Neuronal stem cell (in vitro differentiated cells): Measurements from ENCODE around the gene TMEM207.

Experiments
- DNase-seq: peaks from one replicate; pipeline ENCODE4 v3.0.0-alpha.2; 2013; ENCODE audit warnings: low spot score
- H2AFZ ChIP-seq: one replicate; pipeline ENCODE4 v1.6.1; 2013; ENCODE audit warnings: mild to moderate bottlenecking, low read length, inconsistent platforms
- H2AK5ac ChIP-seq: 2 replicates; pipeline ENCODE4 v1.6.1; 2013; ENCODE audit warnings: low read depth, mild to moderate bottlenecking, inconsistent platforms, low read length, moderate library complexity, mixed read lengths
- H2BK120ac ChIP-seq: 2 replicates; pipeline ENCODE4 v1.6.1; 2013; ENCODE audit warnings: low read depth, mild to moderate bottlenecking, inconsistent platforms, low read length, moderate library complexity, mixed read lengths
- H2BK12ac ChIP-seq: one replicate; pipeline ENCODE4 v1.6.1; 2013; ENCODE audit warnings: low read length, inconsistent platforms
- H2BK15ac ChIP-seq: 2 replicates; pipeline ENCODE4 v1.6.1; 2013; ENCODE audit warnings: mild to moderate bottlenecking, low read length, inconsistent platforms, mixed read lengths
- H2BK5ac ChIP-seq: one replicate; pipeline ENCODE4 v1.6.1; 2013; ENCODE audit warnings: inconsistent platforms, mild to moderate bottlenecking, low read length, moderate library complexity
- H3K14ac ChIP-seq: one replicate; pipeline ENCODE4 v1.6.1; 2013; ENCODE audit warnings: low read length, inconsistent platforms
- H3K18ac ChIP-seq: 2 replicates; pipeline ENCODE4 v1.6.1; 2013; ENCODE audit warnings: low read length, inconsistent platforms
- H3K23ac ChIP-seq: 2 replicates; pipeline ENCODE4 v1.6.1; 2013; ENCODE audit warnings: low read depth, mild to moderate bottlenecking, mixed read lengths, low read length, inconsistent platforms; ENCODE audit not compliant: poor library complexity
- H3K27ac ChIP-seq: replicated peaks from 3 replicates; pipeline ENCODE4 v1.5.1; 2013; ENCODE audit warnings: low read length, inconsistent platforms
- H3K27me3 ChIP-seq, 3 experiments: 2 replicates each; pipeline ENCODE4 v1.6.1; 2013; ENCODE audit warnings: low read length in 3 of 3, mild to moderate bottlenecking in 2 of 3, inconsistent platforms in 1 of 3, low read depth in 1 of 3, mixed read lengths in 1 of 3, moderate library complexity in 1 of 3; ENCODE audit not compliant: control insufficient read depth in 3 of 3, insufficient read depth in 3 of 3
- H3K36me3 ChIP-seq, 2 donors: replicated peaks in 1 of 2; 2 replicates each; pipeline ENCODE4 v1.6.1; 2013; ENCODE audit warnings: low read length in 2 of 2; ENCODE audit not compliant: control insufficient read depth in 2 of 2, insufficient read depth in 2 of 2
- H3K4ac ChIP-seq: 2 replicates; pipeline ENCODE4 v1.6.1; 2013; ENCODE audit warnings: inconsistent platforms, mild to moderate bottlenecking, low read length, moderate library complexity
- H3K4me1 ChIP-seq, 2 donors: 1 replicate in 1 of 2; 2 replicates in 1 of 2; pipeline ENCODE4 v1.6.1; 2013; ENCODE audit warnings: low read length in 2 of 2, low read depth in 1 of 2; ENCODE audit not compliant: control insufficient read depth in 2 of 2, insufficient read depth in 1 of 2
- H3K4me2 ChIP-seq: one replicate; pipeline ENCODE4 v1.6.1; 2013; ENCODE audit warnings: mild to moderate bottlenecking, low read length, inconsistent platforms; ENCODE audit not compliant: insufficient read depth, poor library complexity, severe bottlenecking
- H3K4me3 ChIP-seq, 2 donors: 2 replicates each; pipeline ENCODE4 v1.5.1; 2013; ENCODE audit warnings: low read length in 2 of 2, mild to moderate bottlenecking in 2 of 2, inconsistent platforms in 1 of 2, moderate library complexity in 1 of 2
- H3K79me1 ChIP-seq: one replicate; pipeline ENCODE4 v1.6.1; 2013; ENCODE audit warnings: low read depth, mild to moderate bottlenecking, inconsistent platforms, low read length, moderate library complexity
- H3K9ac ChIP-seq: one replicate; pipeline ENCODE4 v1.6.1; 2013; ENCODE audit warnings: mild to moderate bottlenecking, low read depth, low read length, inconsistent platforms; ENCODE audit not compliant: poor library complexity
- H3K9me3 ChIP-seq, 2 donors: replicated peaks in 1 of 2; 2 replicates each; pipeline versions ENCODE3 to v1.6.1; 2013; ENCODE audit warnings: low read length in 2 of 2, mild to moderate bottlenecking in 2 of 2, inconsistent platforms in 1 of 2, low read depth in 1 of 2, mixed read lengths in 1 of 2, moderate library complexity in 1 of 2; ENCODE audit not compliant: control insufficient read depth in 2 of 2, insufficient read depth in 1 of 2
- H4K8ac ChIP-seq: one replicate; pipeline ENCODE4 v1.6.1; 2013; ENCODE audit warnings: low read depth, mild to moderate bottlenecking, inconsistent platforms, low read length, moderate library complexity
- H4K91ac ChIP-seq: one replicate; pipeline ENCODE4 v1.6.1; 2013; ENCODE audit warnings: low read length, low read depth, mild to moderate bottlenecking, inconsistent platforms; ENCODE audit not compliant: poor library complexity
- WGBS, 2 donors: extraction: QIAGEN DNeasy Blood & Tissue Kit; methylation state at CpG; one replicate each; pipeline ENCODE4 v1.1.7; 2013; ENCODE audit warnings: missing lambda C conversion rate in 2 of 2, mixed read lengths in 1 of 2; ENCODE audit not compliant: insufficient read length in 2 of 2, insufficient replicate concordance in 1 of 2; ENCODE audit errors: extremely low coverage in 2 of 2; 5-methylcytosine and 5-hydroxymethylcytosine counted together

Gene TMEM207

GRCh38 chr3:190443257-190443656, 6.4 kb downstream of the TMEM207 start:
- H2BK12ac ChIP-seq, result no peak overlapping the region
- H3K27me3 ChIP-seq, result no peaks in the 10 kb centered on the region
- H3K4me1 ChIP-seq, result no peaks in the 10 kb centered on the region
- no peak overlapping the region for H3K4me3 ChIP-seq
- no peaks in the 10 kb centered on the region for H3K79me1 ChIP-seq
- H3K14ac ChIP-seq, result no peak overlapping the region
- H3K4ac ChIP-seq, result no peak overlapping the region
- H3K36me3 ChIP-seq, result no peaks in the 10 kb centered on the region
- no peak overlapping the region for H4K91ac ChIP-seq
- no peak for DNase-seq
- no peaks in the 10 kb centered on the region for H3K9me3 ChIP-seq
- no peak overlapping the region for H3K9ac ChIP-seq
- no peak overlapping the region for H2AK5ac ChIP-seq
- H3K23ac ChIP-seq, result no peak overlapping the region
- no peak overlapping the region for H2AFZ ChIP-seq
- H2BK15ac ChIP-seq, result no peak overlapping the region
- H3K27ac ChIP-seq, result no peak overlapping the region
- H2BK120ac ChIP-seq, result no peak overlapping the region
- no peak overlapping the region for H2BK5ac ChIP-seq
- no peak overlapping the region for H3K4me2 ChIP-seq
- no peak overlapping the region for H3K18ac ChIP-seq
- 100% methylated on average over 1 of the region's 3 CpGs for WGBS, 2 donors
- no peak overlapping the region for H4K8ac ChIP-seq

- WGBS, 2 donors, result no CpG with 5 or more reads among the region's 1 CpG
- no peaks in the 10 kb centered on the region for H3K4me1 ChIP-seq
- H2BK5ac ChIP-seq, result no peak overlapping the region
- no peak overlapping the region for H3K27ac ChIP-seq
- H4K8ac ChIP-seq, result no peak overlapping the region
- no peaks in the 10 kb centered on the region for H3K9me3 ChIP-seq
- H2AFZ ChIP-seq, result no peak overlapping the region
- H4K91ac ChIP-seq, result no peak overlapping the region
- no peaks in the 10 kb centered on the region for H3K27me3 ChIP-seq
- H3K14ac ChIP-seq, result no peak overlapping the region
- no peak overlapping the region for H2BK12ac ChIP-seq
- no peak overlapping the region for H3K9ac ChIP-seq
- H3K18ac ChIP-seq, result no peak overlapping the region
- no peak overlapping the region for H2BK15ac ChIP-seq
- H3K23ac ChIP-seq, result no peak overlapping the region
- no peak for DNase-seq
- no peak overlapping the region for H3K4ac ChIP-seq
- H3K4me3 ChIP-seq, result no peak overlapping the region
- H2BK120ac ChIP-seq, result no peak overlapping the region
- H2AK5ac ChIP-seq, result no peak overlapping the region
- H3K79me1 ChIP-seq, result no peaks in the 10 kb centered on the region
- no peaks in the 10 kb centered on the region for H3K36me3 ChIP-seq
- H3K4me2 ChIP-seq, result no peak overlapping the region
These were observed 7.5 kb downstream of the TMEM207 start for GRCh38 chr3:190442240-190442639.

- no CpG with 5 or more reads among the region's 2 CpGs for WGBS, 2 donors
- Histone ChIP-seq H3K23ac (no peak overlapping the region), H2AFZ (no peak overlapping the region), H2BK5ac (no peak overlapping the region), H3K79me1 (no peaks in the 10 kb centered on the region), H3K14ac (no peak overlapping the region), H4K8ac (no peak overlapping the region), H3K27ac (no peak overlapping the region), H2AK5ac (no peak overlapping the region), H3K36me3 (no peaks in the 10 kb centered on the region), H3K9ac (no peak overlapping the region), H3K4me2 (no peak overlapping the region), H3K4me1 (no peaks in the 10 kb centered on the region), H4K91ac (no peak overlapping the region), H2BK120ac (no peak overlapping the region), H3K18ac (no peak overlapping the region), H3K4me3 (no peak overlapping the region), H3K4ac (no peak overlapping the region), H3K27me3 (no peaks in the 10 kb centered on the region), H2BK15ac (no peak overlapping the region), H2BK12ac (no peak overlapping the region), H3K9me3 (no peaks in the 10 kb centered on the region)
- no peak for DNase-seq
These were observed 13.4 kb downstream of the TMEM207 start for GRCh38 chr3:190436331-190436730.

DNA sequence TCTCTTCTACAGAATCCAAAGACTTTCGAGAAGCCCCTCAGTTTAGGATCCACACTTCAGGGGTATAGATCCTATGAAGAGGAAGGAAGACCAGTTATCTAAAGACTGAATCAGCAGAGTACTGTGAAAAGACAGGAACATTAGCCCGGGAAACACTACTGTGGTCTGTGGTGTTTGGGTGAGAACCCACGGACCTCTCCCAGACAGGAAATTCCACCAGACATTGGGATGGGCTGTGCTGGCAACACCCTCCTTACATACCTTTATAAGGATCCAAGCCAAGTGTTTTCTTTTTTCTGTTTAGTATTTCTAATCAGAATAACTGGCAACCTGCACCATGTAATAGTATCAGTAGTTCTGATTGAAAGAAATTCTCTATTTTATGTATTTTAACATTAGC, 14.1 kb downstream of the TMEM207 start:
- no peak for DNase-seq
- no peak overlapping the region for H3K4me2 ChIP-seq
- H2BK5ac ChIP-seq, result no peak overlapping the region
- no peak overlapping the region for H4K8ac ChIP-seq
- H3K27me3 ChIP-seq, result no peaks in the 10 kb centered on the region
- H2AFZ ChIP-seq, result no peak overlapping the region
- H3K27ac ChIP-seq, result no peak overlapping the region
- no peak overlapping the region for H3K18ac ChIP-seq
- H3K79me1 ChIP-seq, result no peaks in the 10 kb centered on the region
- no peak overlapping the region for H3K14ac ChIP-seq
- H3K9ac ChIP-seq, result no peak overlapping the region
- WGBS, 2 donors, result no CpG with 5 or more reads among the region's 3 CpGs
- no peaks in the 10 kb centered on the region for H3K36me3 ChIP-seq
- no peaks in the 10 kb centered on the region for H3K9me3 ChIP-seq
- H3K23ac ChIP-seq, result no peak overlapping the region
- H3K4me3 ChIP-seq, result no peak overlapping the region
- no peak overlapping the region for H2AK5ac ChIP-seq
- no peaks in the 10 kb centered on the region for H3K4me1 ChIP-seq
- no peak overlapping the region for H2BK15ac ChIP-seq
- no peak overlapping the region for H4K91ac ChIP-seq
- no peak overlapping the region for H2BK120ac ChIP-seq
- H3K4ac ChIP-seq, result no peak overlapping the region
- no peak overlapping the region for H2BK12ac ChIP-seq
